Duodenal mucosa (tissue), 2 donors: ENCODE measurements around the gene PTTG1IP2.

Experiments
- H3K27ac ChIP-seq: one replicate; pipeline ENCODE4 v1.7.0; 2013; ENCODE audit warnings: low read depth, low read length
- H3K27me3 ChIP-seq, 2 donors: one replicate each; pipeline ENCODE4 v1.7.0; 2013; ENCODE audit warnings: low read length in 2 of 2, control low read depth in 1 of 2; ENCODE audit not compliant: insufficient read depth in 2 of 2, control insufficient read depth in 1 of 2
- H3K36me3 ChIP-seq, 2 donors: one replicate each; pipeline ENCODE4 v1.7.0; 2013; ENCODE audit warnings: low read length in 2 of 2, control low read depth in 1 of 2; ENCODE audit not compliant: insufficient read depth in 2 of 2, control insufficient read depth in 1 of 2
- H3K4me1 ChIP-seq, 2 donors: one replicate each; pipeline ENCODE4 v1.7.0; 2013; ENCODE audit warnings: low read length in 2 of 2, control low read depth in 1 of 2; ENCODE audit not compliant: insufficient read depth in 2 of 2, control insufficient read depth in 1 of 2
- H3K4me3 ChIP-seq, 2 donors: one replicate each; pipeline ENCODE4 v1.7.0; 2013; ENCODE audit warnings: low read length in 2 of 2, low read depth in 1 of 2
- H3K9ac ChIP-seq, 2 donors: one replicate each; pipeline ENCODE4 v1.7.0; 2013; ENCODE audit warnings: low read length in 2 of 2, low read depth in 1 of 2
- H3K9me3 ChIP-seq, 2 donors: one replicate each; pipeline ENCODE4 v1.7.0; 2013; ENCODE audit warnings: low read length in 2 of 2, control low read depth in 1 of 2; ENCODE audit not compliant: control insufficient read depth in 1 of 2

PTTG1IP2 gene

DNA sequence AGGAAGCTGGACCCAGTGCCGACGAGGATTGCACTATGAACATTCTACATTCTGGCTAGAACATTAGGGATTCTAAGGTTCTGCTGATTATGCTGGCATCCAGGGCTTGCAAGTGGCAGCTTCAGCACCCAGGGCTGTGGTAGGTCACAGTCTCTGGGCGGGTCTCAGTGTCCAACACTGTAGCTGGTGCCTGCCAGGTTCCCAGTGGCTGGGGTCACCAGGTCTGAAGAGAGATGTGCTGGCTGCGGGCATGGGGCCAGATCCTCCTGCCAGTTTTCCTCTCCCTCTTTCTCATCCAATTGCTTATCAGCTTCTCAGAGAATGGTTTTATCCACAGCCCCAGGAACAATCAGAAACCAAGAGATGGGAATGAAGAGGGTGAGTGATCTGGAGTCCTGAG, at the start of gene PTTG1IP2:
PTTG1IP2 (plus strand) TSS at position 86 of the 400 bp plus-strand sequence; CDS start at position 234, 148 bp downstream.
- H3K9me3 ChIP-seq = peaks cover 0 to under 1% of the 10 kb centered on the region in 2 donors
- no peaks in the 10 kb centered on the region for H3K4me1 ChIP-seq
- H3K9ac ChIP-seq = no peak within 1 kb of the TSS
- no peak within 1 kb of the TSS for H3K4me3 ChIP-seq
- H3K27me3 ChIP-seq = no peaks in the 10 kb centered on the region
- no peaks in the 10 kb centered on the region for H3K36me3 ChIP-seq
- H3K27ac ChIP-seq = no peak within 1 kb of the TSS

DNA sequence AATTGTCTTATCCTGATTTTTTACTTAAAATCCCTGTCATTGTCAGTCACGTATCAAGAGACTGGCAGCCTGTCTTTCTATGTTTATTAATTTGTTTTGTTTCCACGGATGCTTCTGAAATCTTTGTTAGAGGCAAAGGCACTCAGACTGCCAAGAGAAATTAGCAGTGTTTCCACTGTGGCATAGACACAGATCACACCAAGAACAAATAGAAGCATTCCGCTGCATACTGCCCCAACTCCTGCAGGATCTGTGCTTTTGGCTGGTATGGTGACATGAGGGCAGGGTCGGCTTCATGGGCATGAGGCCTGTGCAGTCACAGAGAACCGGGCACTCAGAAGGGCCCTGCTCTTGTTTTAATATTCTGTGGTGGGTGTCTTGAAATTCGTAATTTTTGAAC, 47.8 kb upstream of the PTTG1IP2 start:
- H3K9ac ChIP-seq = no peak overlapping the region
- H3K36me3 ChIP-seq = no peaks in the 10 kb centered on the region
- H3K27me3 ChIP-seq = no peaks in the 10 kb centered on the region
- no peak overlapping the region for H3K4me3 ChIP-seq
- peaks cover 0 to 19% of the 10 kb centered on the region in 2 donors for H3K4me1 ChIP-seq
- H3K9me3 ChIP-seq = no peaks in the 10 kb centered on the region
- H3K27ac ChIP-seq = no peak overlapping the region

DNA sequence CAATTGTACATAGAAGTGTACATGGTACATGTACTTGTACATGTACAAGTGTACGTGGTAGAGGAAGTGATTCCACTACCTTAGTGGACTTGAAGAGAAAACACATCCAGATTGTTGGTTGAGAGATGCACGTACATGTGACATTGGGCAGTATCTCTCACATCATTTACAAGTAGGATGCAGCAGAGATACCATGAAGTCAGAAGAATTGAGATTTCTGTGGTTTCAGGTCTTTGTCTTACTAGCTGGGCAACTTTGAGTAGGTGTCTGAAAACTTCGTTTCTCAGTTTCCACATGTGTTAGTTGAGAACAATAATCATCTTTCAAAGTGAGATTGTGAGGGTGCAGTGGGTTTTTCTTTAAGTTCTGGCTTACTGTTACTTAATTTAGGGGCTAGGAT, 44.7 kb upstream of the PTTG1IP2 start:
- H3K4me1 ChIP-seq = peaks cover 0 to 4% of the 10 kb centered on the region in 2 donors
- H3K9me3 ChIP-seq = no peaks in the 10 kb centered on the region
- no peaks in the 10 kb centered on the region for H3K36me3 ChIP-seq
- no peak overlapping the region for H3K9ac ChIP-seq
- no peak overlapping the region for H3K4me3 ChIP-seq
- no peaks in the 10 kb centered on the region for H3K27me3 ChIP-seq
- H3K27ac ChIP-seq = no peak overlapping the region

DNA sequence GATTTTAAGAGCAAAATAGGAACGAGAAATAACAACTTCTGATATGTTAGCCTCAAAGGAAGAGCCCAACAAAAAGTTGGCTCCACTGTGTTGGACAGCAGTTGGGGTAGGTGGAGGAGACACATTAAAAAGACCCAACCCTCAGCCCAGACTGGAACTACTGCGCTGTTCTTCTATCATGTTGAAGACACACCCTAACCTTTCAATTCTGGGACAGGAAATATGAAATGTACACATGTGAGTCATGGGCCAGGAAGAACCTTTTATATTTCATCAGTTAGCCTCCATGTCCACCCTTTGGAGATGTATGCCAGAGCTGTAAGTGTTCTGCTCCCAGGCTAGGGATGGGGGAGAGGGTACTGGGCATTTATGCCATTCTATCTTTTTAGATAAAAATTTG, 44.1 kb upstream of the PTTG1IP2 start:
- H3K4me3 ChIP-seq = no peak overlapping the region
- no peak overlapping the region for H3K9ac ChIP-seq
- no peaks in the 10 kb centered on the region for H3K27me3 ChIP-seq
- H3K36me3 ChIP-seq = no peaks in the 10 kb centered on the region
- H3K4me1 ChIP-seq = peaks cover 0 to 4% of the 10 kb centered on the region in 2 donors
- H3K9me3 ChIP-seq = no peaks in the 10 kb centered on the region
- H3K27ac ChIP-seq = no peak overlapping the region

DNA sequence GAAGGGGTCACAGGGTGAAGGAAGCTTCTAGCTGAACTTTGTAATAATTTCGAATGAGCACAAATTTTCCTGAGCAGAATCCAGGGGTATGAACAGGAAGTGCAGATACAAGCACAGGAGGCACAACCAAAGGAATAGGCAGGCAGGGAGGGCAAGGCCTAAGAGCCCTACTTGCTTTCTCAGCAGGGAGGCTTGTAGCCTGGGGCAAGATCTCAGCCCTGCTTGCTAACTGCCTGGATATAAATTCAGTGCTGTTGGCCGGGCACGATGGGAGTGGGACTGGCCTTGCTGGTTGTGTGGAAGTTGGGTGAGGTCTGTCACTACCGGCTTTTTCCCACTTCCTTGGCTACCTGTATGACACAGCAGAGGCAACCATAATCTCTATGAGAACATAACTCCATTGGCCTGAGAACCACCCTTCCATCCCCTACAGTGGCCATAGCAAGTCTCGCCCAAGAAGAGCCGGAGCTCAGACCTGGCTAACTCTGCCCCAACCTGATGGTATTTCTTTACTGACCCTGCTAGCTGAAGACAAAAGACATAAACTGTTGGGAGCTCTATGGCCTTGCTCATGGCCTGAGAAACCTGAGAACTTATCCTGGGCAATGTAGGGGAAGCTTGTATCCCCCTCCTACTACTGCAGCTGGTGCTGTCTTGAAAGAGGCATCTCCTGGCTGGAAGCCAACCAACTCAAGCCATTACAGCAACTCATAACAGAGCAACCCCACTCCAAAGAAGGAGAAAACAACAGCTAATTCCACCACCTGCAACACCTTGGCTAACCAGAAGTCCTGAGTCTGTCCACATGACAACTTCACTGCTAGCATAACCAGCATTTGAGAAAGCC, 38.6 kb upstream of the PTTG1IP2 start:
- no peak overlapping the region for H3K27ac ChIP-seq
- no peaks in the 10 kb centered on the region for H3K4me1 ChIP-seq
- no peak overlapping the region for H3K9ac ChIP-seq
- H3K27me3 ChIP-seq = peaks cover 0 to 5% of the 10 kb centered on the region in 2 donors
- H3K9me3 ChIP-seq = peaks cover 14 to 16% of the 10 kb centered on the region in 2 donors
- no peak overlapping the region for H3K4me3 ChIP-seq
- no peaks in the 10 kb centered on the region for H3K36me3 ChIP-seq

DNA sequence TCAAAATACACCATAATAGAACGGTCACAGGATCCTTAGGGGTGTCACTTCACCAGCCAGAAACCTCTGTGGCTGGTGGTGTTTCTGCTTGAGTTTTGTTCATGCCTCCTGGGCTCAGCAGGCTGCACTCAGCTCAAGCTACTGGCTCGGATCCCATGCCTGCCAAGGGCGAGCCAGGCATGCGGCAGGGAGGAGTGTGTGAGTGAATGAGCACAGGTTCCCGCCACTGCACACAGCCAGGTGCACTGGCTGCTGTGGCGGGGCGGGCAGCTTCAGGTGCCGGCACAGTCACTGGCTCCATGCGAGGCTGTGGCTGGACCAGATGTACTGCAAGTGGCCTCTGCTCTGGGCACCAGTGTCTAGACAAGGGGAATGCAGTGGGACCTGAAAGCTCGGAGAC, 36.7 kb upstream of the PTTG1IP2 start:
- H3K36me3 ChIP-seq = no peaks in the 10 kb centered on the region
- H3K27ac ChIP-seq = no peak overlapping the region
- no peak overlapping the region for H3K9ac ChIP-seq
- no peak overlapping the region for H3K4me3 ChIP-seq
- H3K4me1 ChIP-seq = no peaks in the 10 kb centered on the region
- peaks cover 14 to 16% of the 10 kb centered on the region in 2 donors for H3K9me3 ChIP-seq
- peaks cover 0 to 5% of the 10 kb centered on the region in 2 donors for H3K27me3 ChIP-seq

DNA sequence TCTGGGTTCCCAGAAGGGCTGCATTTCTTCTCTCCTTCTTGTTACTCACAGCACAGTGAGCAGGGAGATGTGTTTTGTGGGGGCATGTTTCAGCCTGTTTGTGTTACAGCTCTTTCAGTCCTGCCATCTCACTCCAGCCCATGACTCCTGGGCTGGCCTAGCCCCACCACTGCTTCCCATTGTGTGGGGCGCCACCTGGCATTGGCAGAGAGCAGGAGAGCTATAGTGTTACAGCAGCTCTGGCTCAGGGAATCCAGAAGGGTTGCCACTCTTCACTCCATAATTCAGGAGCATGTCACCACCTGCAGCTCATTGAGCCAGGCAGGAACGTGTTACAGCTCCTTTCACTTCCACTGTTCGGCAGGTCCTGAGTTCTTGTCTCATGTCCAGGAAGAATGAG, 36.2 kb upstream of the PTTG1IP2 start:
- Histone ChIP-seq H3K4me1 (no peaks in the 10 kb centered on the region), H3K27ac (no peak overlapping the region), H3K9me3 (peaks cover 14 to 16% of the 10 kb centered on the region in 2 donors), H3K9ac (no peak overlapping the region), H3K27me3 (peaks cover 0 to 5% of the 10 kb centered on the region in 2 donors), H3K36me3 (no peaks in the 10 kb centered on the region), H3K4me3 (no peak overlapping the region)

DNA sequence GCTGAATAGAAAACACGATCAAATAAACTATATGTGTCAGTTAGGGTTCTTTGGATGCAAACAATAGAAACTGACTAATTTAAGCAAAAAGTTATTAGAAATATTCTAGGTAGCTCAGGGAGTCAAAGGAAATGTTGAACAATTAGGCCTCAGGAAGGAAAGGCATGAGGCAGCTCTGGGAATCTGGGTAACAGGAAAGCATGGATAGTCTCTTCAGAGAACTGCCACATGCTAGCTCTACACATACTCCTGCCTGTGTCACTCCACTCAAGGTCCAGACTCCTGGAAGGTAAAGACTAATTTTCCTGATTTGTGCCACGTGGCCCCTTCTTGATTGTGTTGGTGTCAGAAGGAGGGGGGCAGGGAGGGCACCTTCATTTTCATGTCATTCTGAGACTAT, 23.8 kb upstream of the PTTG1IP2 start:
- Histone ChIP-seq H3K27me3 (no peaks in the 10 kb centered on the region), H3K4me3 (no peak overlapping the region), H3K4me1 (no peaks in the 10 kb centered on the region), H3K9ac (no peak overlapping the region), H3K9me3 (no peaks in the 10 kb centered on the region), H3K36me3 (no peaks in the 10 kb centered on the region), H3K27ac (no peak overlapping the region)

DNA sequence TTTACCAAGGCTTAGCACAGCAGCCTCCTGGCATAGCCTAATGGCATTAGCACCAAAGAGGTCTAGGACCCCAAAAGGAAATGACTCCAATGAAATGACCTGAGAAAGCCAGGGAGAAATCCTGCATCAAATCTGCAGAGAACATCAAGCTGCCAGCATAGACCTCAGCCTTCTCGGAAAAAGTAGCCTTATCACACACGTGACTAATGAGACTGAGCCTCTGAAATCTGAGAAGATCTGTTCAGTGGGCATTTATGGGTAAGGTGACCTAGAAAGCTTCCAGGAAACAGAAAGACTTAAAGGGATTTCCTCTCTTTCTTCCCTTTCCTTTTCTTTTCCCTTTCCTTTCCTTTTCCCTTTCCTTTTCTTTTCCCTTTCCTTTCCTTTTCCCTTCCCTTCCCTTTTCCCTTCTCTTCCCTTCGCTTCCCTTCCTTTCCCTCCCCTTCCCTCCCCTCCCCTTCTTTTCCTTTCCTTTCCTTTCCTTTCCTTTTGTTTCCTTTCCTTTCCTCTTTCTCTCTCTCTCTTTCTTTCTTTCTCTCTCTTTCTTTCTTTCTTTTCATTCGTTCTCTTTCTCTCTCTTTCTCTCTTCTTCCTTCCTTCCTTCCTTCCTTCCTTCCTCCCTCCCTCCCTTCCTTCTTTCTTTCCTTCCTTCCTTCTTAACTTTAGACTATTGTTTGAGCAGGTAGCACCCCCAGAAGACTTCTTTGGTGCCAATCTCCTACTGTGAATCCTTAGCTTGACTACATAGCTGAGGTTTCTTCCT, 23.1 kb upstream of the PTTG1IP2 start:
- Histone ChIP-seq H3K4me1 (no peaks in the 10 kb centered on the region), H3K27me3 (no peaks in the 10 kb centered on the region), H3K36me3 (no peaks in the 10 kb centered on the region), H3K9me3 (no peaks in the 10 kb centered on the region), H3K4me3 (no peak overlapping the region), H3K9ac (no peak overlapping the region), H3K27ac (no peak overlapping the region)

DNA sequence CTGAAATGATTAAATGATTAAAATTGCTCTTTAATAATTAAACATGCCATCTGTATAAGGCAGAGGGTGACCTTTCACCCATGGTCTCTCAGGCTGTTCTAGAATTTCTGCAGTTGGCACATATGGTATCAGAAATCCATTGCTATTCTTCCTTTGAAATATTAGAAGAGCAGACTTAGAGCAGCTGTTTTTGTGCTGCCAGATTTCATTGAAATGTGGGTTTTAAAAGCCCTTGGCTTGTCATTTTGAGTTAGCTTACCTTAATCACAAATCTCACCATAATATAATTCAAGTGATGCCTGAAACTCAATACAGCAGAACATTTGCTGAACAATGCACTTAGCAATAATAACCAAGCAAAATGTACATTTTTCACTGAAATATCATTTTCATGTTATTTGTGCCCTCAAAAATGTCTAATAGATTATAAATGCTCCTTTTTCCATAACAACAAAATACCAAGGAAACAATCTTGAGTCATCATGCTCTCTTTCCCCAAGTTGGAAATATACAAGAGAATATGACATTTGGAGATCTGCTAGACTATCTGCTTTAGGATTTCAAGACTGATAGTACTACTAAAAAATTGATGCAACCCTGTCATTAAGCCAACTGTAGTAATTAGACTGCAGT, 16.1 kb upstream of the PTTG1IP2 start:
- no peaks in the 10 kb centered on the region for H3K9me3 ChIP-seq
- no peaks in the 10 kb centered on the region for H3K27me3 ChIP-seq
- H3K4me3 ChIP-seq = no peak overlapping the region
- H3K27ac ChIP-seq = no peak overlapping the region
- H3K9ac ChIP-seq = no peak overlapping the region
- H3K36me3 ChIP-seq = no peaks in the 10 kb centered on the region
- peaks cover 3 to 18% of the 10 kb centered on the region in 2 donors for H3K4me1 ChIP-seq
